ENCODE data around the gene EOLA1. TPM values are rescaled to one million over a fixed set of nuclear protein-coding genes. Genes with fewer than 3 reads are reported as not detected.
"Not testable (repeated sequence)": the region's sequence is repeated elsewhere in the genome, so short reads cannot be mapped to it uniquely, and the experiment has no call there.

Gene EOLA1
- total and polyA plus RNA-seq, 2 of the 4 experiments (the other 2 are of a cell fraction) = 15.5 to 16.8 TPM

GRCh38 chrX:149531599-149531998 lies 9.2 kb upstream of the EOLA1 start:
- Histone ChIP-seq H3K9me1 (ENCODE audit: insufficient read depth, low read length) (no peaks in the 10 kb centered on the region), H3K18ac (ENCODE audit: low read depth, low read length) (no peak overlapping the region), H3K4me1 (ENCODE audit: control insufficient read depth, insufficient read depth, low read length) (no peaks in the 10 kb centered on the region), H3K23ac (ENCODE audit: low read depth, low read length) (no peak overlapping the region), H3K14ac (replicated peaks; ENCODE audit: low read depth, low read length) (no peak overlapping the region), H2AFZ (replicated peaks; ENCODE audit: low read length, poor library complexity) (no peak overlapping the region), H2BK15ac (ENCODE audit: low read depth, low read length) (no peak overlapping the region), H2BK5ac (ENCODE audit: low read depth, low read length, poor library complexity, severe bottlenecking) (no peak overlapping the region), H4K20me1 (ENCODE audit: insufficient read depth, low read length) (no peaks in the 10 kb centered on the region), H2AK9ac (replicated peaks; ENCODE audit: low read depth, low read length, poor library complexity) (no peak overlapping the region), H3K56ac (ENCODE audit: extremely low read depth, insufficient read depth, low read length) (no peak overlapping the region), H3K9ac (ENCODE audit: low read depth, low read length) (no peak overlapping the region), H2BK20ac (ENCODE audit: low read depth, low read length) (no peak overlapping the region), H4K5ac (ENCODE audit: low read depth, low read length) (no peak overlapping the region), H4K8ac (ENCODE audit: low read depth in 2 of 2, low read length in 2 of 2) (no peak overlapping the region), H3K27ac (ENCODE audit: insufficient read depth, low read length) (no peak overlapping the region), H3K4ac (ENCODE audit: low read depth, low read length) (no peak overlapping the region), H3K4me3 (ENCODE audit: insufficient read depth, low read depth, low read length) (no peak overlapping the region), H4K91ac (ENCODE audit: insufficient read depth, low read depth, low read length) (no peak overlapping the region), H2AK5ac (ENCODE audit: low read depth, low read length) (no peak overlapping the region), H3K9me3 (ENCODE audit: control insufficient read depth, insufficient read depth, low read length) (no peaks in the 10 kb centered on the region), H3K36me3 (ENCODE audit: control insufficient read depth, insufficient read depth, low read length) (peaks cover 3% of the 10 kb centered on the region), H3K27me3 (ENCODE audit: control insufficient read depth, insufficient read depth, low read length) (no peaks in the 10 kb centered on the region), H2BK120ac (ENCODE audit: low read depth, low read length) (no peak overlapping the region), H3K79me1 (ENCODE audit: low read depth in 1 of 2, low read length in 2 of 2) (no peaks in the 10 kb centered on the region), H3K4me2 (ENCODE audit: low read depth, low read length) (no peak overlapping the region)
- no peak for DNase-seq
- in situ Hi-C loops (cut with MboI; ENCODE audit: low sequenced_read_pairs) = no loop called here
- TF ChIP-seq CEBPB (IDR thresholded peaks at IDR 0.05; ENCODE audit: low read depth, low read length) = no peak
- TF ChIP-seq RFX5 (IDR thresholded peaks at IDR 0.05; ENCODE audit: low read depth, low read length) = no peak
- TF ChIP-seq RAD21 (IDR thresholded peaks at IDR 0.05; ENCODE audit: low read length) = no peak
- no peak for TF ChIP-seq SMC3 (IDR thresholded peaks at IDR 0.05; ENCODE audit: low read depth, low read length)
- no peak for TF ChIP-seq POLR2A (IDR thresholded peaks at IDR 0.05; ENCODE audit: low read depth, low read length)
- no peak for TF ChIP-seq MAFK (IDR thresholded peaks at IDR 0.05; ENCODE audit: low read depth, low read length)
- no peak for TF ChIP-seq BHLHE40 (IDR thresholded peaks at IDR 0.05; ENCODE audit: low read depth, low read length)
- no peak for TF ChIP-seq MXI1 (IDR thresholded peaks at IDR 0.05; ENCODE audit: borderline replicate concordance, low read depth, low read length)
- no peak for TF ChIP-seq USF2 (IDR thresholded peaks at IDR 0.05; ENCODE audit: low read depth, low read length)
- no peak for TF ChIP-seq NFE2L2 (IDR thresholded peaks at IDR 0.05; ENCODE audit: low read depth, low read length)
- no peak for TF ChIP-seq CHD1 (IDR thresholded peaks at IDR 0.05; ENCODE audit: low read depth, low read length)
- no CpG with 5 or more reads among the region's 2 CpGs for WGBS, 2 experiments (ENCODE audit: extremely low coverage in 2 of 2, insufficient read length in 1 of 2)
- dilution Hi-C loops (cut with HindIII; ENCODE audit: low sequenced_read_pairs, unreplicated experiment) = no loop called here
- no peak for ATAC-seq (ENCODE audit: low read depth)
- intact Hi-C loops (cut with micrococcal nuclease) = no loop called here
- CTCF ChIA-PET = no interaction called here
- POLR2A ChIA-PET (ENCODE audit: unreplicated experiment) = no interaction called here
- BruUV-seq (replicated peaks) = no TSS peak

- POLR2A ChIA-PET (ENCODE audit: unreplicated experiment); ATAC-seq (ENCODE audit: low read depth); H3K4me2 ChIP-seq (ENCODE audit: low read depth, low read length); H3K9me3 ChIP-seq (ENCODE audit: control insufficient read depth, insufficient read depth, low read length); H2AFZ ChIP-seq (replicated peaks; ENCODE audit: low read length, poor library complexity); BruUV-seq (replicated peaks); H3K9ac ChIP-seq (ENCODE audit: low read depth, low read length); H4K5ac ChIP-seq (ENCODE audit: low read depth, low read length); H3K79me1 ChIP-seq (ENCODE audit: low read depth in 1 of 2, low read length in 2 of 2); DNase-seq; H3K23ac ChIP-seq (ENCODE audit: low read depth, low read length); H3K14ac ChIP-seq (replicated peaks; ENCODE audit: low read depth, low read length); H3K18ac ChIP-seq (ENCODE audit: low read depth, low read length); H2AK9ac ChIP-seq (replicated peaks; ENCODE audit: low read depth, low read length, poor library complexity); H2BK120ac ChIP-seq (ENCODE audit: low read depth, low read length); H3K27ac ChIP-seq (ENCODE audit: insufficient read depth, low read length); H3K4ac ChIP-seq (ENCODE audit: low read depth, low read length); H4K20me1 ChIP-seq (ENCODE audit: insufficient read depth, low read length); H2BK5ac ChIP-seq (ENCODE audit: low read depth, low read length, poor library complexity, severe bottlenecking); H3K27me3 ChIP-seq (ENCODE audit: control insufficient read depth, insufficient read depth, low read length); H2AK5ac ChIP-seq (ENCODE audit: low read depth, low read length); H3K4me1 ChIP-seq (ENCODE audit: control insufficient read depth, insufficient read depth, low read length); H3K4me3 ChIP-seq (ENCODE audit: insufficient read depth, low read depth, low read length); H3K9me1 ChIP-seq (ENCODE audit: insufficient read depth, low read length); H4K8ac ChIP-seq (ENCODE audit: low read depth in 2 of 2, low read length in 2 of 2); in situ Hi-C loops (cut with MboI; ENCODE audit: low sequenced_read_pairs); intact Hi-C loops (cut with micrococcal nuclease); dilution Hi-C loops (cut with HindIII; ENCODE audit: low sequenced_read_pairs, unreplicated experiment); H4K91ac ChIP-seq (ENCODE audit: insufficient read depth, low read depth, low read length); H3K56ac ChIP-seq (ENCODE audit: extremely low read depth, insufficient read depth, low read length); CTCF ChIA-PET; H2BK15ac ChIP-seq (ENCODE audit: low read depth, low read length); H2BK20ac ChIP-seq (ENCODE audit: low read depth, low read length); H3K36me3 ChIP-seq (ENCODE audit: control insufficient read depth, insufficient read depth, low read length): not testable (repeated sequence)
- WGBS, 2 experiments (ENCODE audit: extremely low coverage in 2 of 2, insufficient read length in 1 of 2) = no CpG with 5 or more reads among the region's 3 CpGs
Observed at GRCh38 chrX:149532868-149533267, 7.9 kb upstream of the EOLA1 start.
